Spinal cord (tissue), 10 donors: ENCODE results near the gene PYCARD. TPM values are rescaled to one million over a fixed set of nuclear protein-coding genes. Genes with fewer than 3 reads are reported as not detected.

Experiments
- DNase-seq, 6 donors: peaks; one replicate each; pipeline versions ENCODE4 v3.0.0 to v3.0.0-alpha.2; 2013 to 2015; ENCODE audit warnings: low spot score in 6 of 6, low read depth in 4 of 6
- H3K27ac ChIP-seq: one replicate; pipeline ENCODE4 v1.5.1; 2013; ENCODE audit warnings: low read depth, low read length, control low read depth
- H3K27me3 ChIP-seq: one replicate; pipeline ENCODE4 v1.6.1; 2013; ENCODE audit warnings: low read length; ENCODE audit not compliant: control insufficient read depth, insufficient read depth
- H3K36me3 ChIP-seq: one replicate; pipeline ENCODE4 v1.6.1; 2013; ENCODE audit warnings: low read length; ENCODE audit not compliant: control insufficient read depth, insufficient read depth
- H3K4me1 ChIP-seq: one replicate; pipeline ENCODE4 v1.6.1; 2013; ENCODE audit warnings: low read length; ENCODE audit not compliant: control insufficient read depth, insufficient read depth
- H3K4me3 ChIP-seq: one replicate; pipeline ENCODE4 v1.5.1; 2013; ENCODE audit warnings: low read depth, low read length, control low read depth
- H3K9me3 ChIP-seq: one replicate; pipeline ENCODE4 v1.6.1; 2013; ENCODE audit warnings: low read length; ENCODE audit not compliant: control insufficient read depth, insufficient read depth
- WGBS: methylation state at CpG from one replicate; pipeline ENCODE4 v1.1.5; 2013; ENCODE audit warnings: missing lambda C conversion rate; ENCODE audit not compliant: insufficient coverage; 5-methylcytosine and 5-hydroxymethylcytosine counted together
- polyA plus RNA-seq, 2 donors: library from polyadenylated mRNA; unstranded; fragments of 120-200 nt; gene quantifications; one replicate each; pipeline ENCODE4 v1.2.1, GENCODE V29; 2013; ENCODE audit not compliant: insufficient read length in 2 of 2
- total RNA-seq, 2 donors: library from RNA; depleted of rRNA in 1 of 2; stranded (reverse); fragments of 120-200 nt in 1 of 2; fragments of >200 nt in 1 of 2; gene quantifications; one replicate each; pipeline versions ENCODE4 v1.2.3 to v1.2.4, GENCODE V29; 2013 to 2014
- donor health status: healthy.

PYCARD gene
- total and polyA plus RNA-seq, 4 donors, result 6.8 to 14.3 (median 9.1) TPM

DNA sequence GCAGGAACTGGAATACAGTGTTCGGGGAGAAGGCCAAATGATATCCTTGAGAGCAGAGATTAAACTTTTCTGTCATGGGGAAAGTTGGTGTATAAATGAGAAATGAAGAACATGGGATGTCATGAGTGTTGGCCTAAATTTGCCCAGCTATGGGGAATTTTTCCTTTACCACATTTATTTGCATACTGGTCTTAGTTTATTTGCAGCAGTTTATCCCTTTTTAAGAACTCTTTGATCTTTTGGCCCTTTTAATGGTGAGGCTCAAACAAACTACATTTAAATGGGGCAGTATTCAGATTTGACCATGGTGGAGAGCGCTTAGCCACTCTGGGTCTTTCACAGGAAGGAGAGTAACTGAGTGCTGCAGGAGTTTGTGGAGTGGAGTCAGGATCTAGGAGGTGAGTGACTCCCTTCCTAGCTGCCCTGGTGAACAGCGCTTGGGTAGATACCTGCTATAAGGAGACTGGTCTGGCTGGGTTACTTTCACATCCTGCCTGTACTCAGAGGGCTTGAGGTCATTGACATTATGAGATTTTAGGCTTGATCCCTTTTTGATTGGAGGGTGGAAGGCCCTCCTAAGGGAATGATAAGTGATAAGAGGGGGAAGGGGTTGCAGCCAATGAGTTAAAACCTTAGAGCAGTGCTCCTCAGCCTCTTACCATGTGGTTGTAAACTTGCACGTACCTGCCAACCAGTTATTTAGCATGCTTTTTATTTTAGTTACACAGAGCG lies 10.7 kb downstream of the PYCARD start:
- Histone ChIP-seq H3K9me3 (no peaks in the 10 kb centered on the region), H3K27ac (no peak overlapping the region), H3K4me1 (no peaks in the 10 kb centered on the region), H3K4me3 (no peak overlapping the region), H3K36me3 (peaks cover 76% of the 10 kb centered on the region), H3K27me3 (no peaks in the 10 kb centered on the region)
- no peak for DNase-seq
- WGBS, result 100% methylated on average over 3 of the region's 5 CpGs

DNA sequence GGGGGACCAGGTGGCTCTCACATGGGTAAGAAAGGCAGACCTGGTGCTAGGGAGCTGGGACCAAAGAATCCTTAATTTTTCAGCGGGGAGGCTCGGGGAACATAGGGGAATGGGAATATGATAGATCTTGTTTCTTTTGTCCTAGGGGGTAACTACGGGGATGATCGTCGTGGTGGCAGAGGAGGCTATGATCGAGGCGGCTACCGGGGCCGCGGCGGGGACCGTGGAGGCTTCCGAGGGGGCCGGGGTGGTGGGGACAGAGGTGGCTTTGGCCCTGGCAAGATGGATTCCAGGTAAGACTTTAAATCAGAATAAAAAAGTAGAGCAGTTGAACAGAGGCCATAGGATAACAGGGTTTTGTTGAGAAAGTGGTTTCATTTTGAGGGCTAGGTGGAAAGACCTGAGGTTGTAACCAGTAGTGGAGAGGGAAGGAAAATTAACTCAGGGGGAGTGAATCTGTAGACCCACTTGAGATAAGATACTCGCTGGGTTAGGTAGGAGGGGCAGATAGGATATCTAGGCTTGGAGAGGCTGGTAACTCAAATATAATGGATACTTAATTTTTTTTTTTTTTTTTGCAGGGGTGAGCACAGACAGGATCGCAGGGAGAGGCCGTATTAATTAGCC lies 11.6 kb downstream of the PYCARD start:
- WGBS, result 97% methylated on average over 17 of the region's 17 CpGs
- no peaks in the 10 kb centered on the region for H3K9me3 ChIP-seq
- H3K4me1 ChIP-seq, result no peaks in the 10 kb centered on the region
- no peaks in the 10 kb centered on the region for H3K27me3 ChIP-seq
- no peak for DNase-seq
- no peak overlapping the region for H3K4me3 ChIP-seq
- no peak overlapping the region for H3K27ac ChIP-seq
- H3K36me3 ChIP-seq, result peaks cover 75% of the 10 kb centered on the region

DNA sequence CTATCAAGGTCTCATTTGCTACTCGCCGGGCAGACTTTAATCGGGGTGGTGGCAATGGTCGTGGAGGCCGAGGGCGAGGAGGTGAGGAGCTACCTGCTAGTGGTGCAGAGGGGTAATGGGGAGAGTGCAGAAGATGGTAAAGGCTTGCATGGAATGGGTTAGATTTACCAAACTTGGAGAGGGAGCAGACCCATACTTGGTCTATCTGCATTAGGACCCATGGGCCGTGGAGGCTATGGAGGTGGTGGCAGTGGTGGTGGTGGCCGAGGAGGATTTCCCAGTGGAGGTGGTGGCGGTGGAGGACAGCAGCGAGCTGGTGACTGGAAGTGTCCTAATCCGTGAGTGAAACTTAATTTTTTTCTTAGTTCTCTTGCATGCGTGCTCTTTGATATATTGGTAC lies 12.5 kb downstream of the PYCARD start:
- Histone ChIP-seq H3K9me3 (no peaks in the 10 kb centered on the region), H3K27ac (no peak overlapping the region), H3K4me1 (no peaks in the 10 kb centered on the region), H3K27me3 (no peaks in the 10 kb centered on the region), H3K4me3 (no peak overlapping the region), H3K36me3 (peaks cover 75% of the 10 kb centered on the region)
- no peak for DNase-seq
- WGBS, result 96% methylated on average over 12 of the region's 12 CpGs

DNA sequence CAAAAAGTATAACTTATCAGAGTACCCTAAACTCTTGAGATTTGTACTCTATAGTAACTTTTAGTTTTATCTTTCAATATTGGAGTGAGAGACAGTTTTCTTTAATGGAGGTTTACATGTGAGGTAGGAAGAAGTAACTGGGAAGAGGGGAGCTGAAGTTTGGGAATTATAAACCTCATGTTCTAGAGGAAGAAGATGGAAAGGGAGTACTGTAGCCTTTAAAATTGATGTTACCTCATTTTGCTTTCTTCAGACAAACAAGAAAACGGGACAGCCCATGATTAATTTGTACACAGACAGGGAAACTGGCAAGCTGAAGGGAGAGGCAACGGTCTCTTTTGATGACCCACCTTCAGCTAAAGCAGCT lies 13.2 kb downstream of the PYCARD start:
- 100% methylated on average over 1 of the region's 2 CpGs for WGBS
- Histone ChIP-seq H3K9me3 (no peaks in the 10 kb centered on the region), H3K4me3 (no peak overlapping the region), H3K27ac (no peak overlapping the region), H3K4me1 (no peaks in the 10 kb centered on the region), H3K36me3 (peaks cover 81% of the 10 kb centered on the region), H3K27me3 (no peaks in the 10 kb centered on the region)
- DNase-seq, result no peak

DNA sequence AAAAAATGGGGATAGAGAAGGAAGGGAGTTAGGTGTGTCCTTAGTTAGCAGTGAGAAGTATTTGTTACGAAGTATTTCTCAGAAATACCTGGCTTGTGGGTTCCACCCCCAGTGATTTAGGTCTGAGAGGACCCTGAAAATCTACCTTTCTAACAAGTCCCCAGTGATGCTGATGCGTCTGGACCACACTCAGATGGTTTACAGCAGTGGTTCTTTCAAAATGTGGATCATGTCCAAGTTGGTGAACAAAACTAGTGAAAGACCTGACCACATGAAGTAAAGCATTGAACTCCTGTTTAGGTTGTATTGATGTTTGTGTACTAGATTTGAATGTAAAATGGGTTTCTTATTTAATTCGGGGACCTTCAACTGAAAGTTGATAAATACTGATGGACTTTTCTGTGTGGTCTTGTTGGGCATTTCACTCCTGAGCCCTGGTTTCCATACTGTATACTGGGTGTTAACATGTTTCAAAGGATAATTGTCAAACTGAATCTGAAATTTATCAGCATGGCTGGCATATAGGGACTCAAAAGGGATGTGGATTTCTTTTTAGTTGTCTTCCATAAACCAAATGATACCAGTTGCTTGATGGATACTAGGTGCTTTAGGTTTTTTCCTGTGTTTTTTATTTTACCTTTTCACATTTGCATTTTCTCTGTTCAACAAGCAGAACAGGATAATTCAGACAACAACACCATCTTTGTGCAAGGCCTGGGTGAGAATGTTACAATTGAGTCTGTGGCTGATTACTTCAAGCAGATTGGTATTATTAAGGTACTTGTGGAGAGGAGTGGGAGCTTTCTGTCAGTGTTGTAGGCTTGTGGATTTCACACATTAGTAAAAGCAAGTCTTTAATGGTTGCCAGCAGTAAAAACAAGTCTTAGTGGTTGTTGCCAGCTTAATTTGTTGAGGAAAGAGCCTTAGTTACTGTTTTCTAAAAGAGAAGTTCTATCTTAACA lies 13.8 kb downstream of the PYCARD start:
- no peak for DNase-seq
- H3K36me3 ChIP-seq, result peaks cover 81% of the 10 kb centered on the region
- H3K4me1 ChIP-seq, result peaks cover 4% of the 10 kb centered on the region
- H3K9me3 ChIP-seq, result no peaks in the 10 kb centered on the region
- 85% methylated on average over 2 of the region's 3 CpGs for WGBS
- H3K27me3 ChIP-seq, result no peaks in the 10 kb centered on the region
- H3K27ac ChIP-seq, result no peak overlapping the region
- no peak overlapping the region for H3K4me3 ChIP-seq

DNA sequence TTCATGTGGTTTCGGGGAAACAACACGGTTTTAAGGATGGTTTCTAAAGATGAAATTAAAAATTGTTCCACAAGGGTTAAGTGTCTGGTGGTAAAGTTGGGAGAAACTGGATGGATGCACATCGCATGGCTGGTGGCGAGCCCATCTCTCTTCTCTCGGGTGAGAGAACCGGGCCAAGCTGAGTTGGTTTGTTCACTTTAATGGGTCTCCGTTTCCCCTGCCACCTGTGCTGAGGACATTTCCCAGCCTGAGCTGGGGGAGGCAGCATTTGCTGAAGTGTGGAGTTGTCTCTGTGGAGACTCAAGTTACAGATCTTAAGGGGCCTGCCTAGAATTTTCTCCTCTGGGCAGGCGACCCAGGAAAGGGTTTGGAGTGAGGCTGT lies 14.8 kb downstream of the PYCARD start:
- Histone ChIP-seq H3K36me3 (peaks cover 81% of the 10 kb centered on the region), H3K27ac (no peak overlapping the region)
- 81% methylated on average over 6 of the region's 8 CpGs for WGBS

DNA sequence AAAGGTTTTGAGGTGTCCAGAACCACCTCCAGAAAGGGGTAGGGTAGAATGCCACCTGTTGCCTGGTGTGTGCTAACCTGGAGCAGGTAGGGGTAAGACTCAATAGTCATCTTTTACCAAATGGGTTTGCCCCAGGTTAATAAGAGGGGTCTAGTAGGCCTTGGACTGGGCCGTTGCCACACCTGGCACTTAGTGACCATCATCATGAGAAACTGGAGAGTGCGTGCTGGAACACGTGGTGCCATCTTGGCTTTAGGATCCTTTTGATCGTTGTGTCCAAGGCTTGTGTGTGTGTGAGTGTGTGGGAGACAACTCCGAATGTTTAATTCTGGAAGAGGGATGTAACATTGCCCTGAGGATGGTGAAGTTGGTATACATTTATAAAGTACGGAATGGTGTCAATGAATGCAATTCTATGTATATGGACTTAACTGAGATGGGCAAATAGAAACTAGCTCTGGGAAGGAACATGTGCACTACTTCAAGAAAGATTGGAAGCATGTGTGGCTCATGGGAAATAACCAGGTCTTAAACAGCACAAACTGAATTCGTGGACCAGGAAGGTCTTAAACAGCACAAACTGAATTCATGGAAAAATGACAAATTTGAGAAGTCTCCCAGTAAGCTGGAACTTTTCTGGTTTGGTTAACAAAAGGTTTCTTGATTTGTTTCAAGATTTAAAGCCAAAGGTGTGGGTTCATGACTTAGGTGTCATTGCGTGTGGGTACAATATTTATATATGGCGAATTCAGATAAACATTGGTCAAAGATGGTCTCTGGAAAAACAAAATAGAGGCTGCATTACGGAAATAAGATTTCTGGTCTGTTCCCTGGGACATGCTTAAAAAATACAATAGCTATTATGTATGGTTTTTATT lies 15.4 kb downstream of the PYCARD start:
- Histone ChIP-seq H3K9me3 (no peaks in the 10 kb centered on the region), H3K4me3 (no peak overlapping the region), H3K4me1 (peaks cover 15% of the 10 kb centered on the region), H3K27ac (no peak overlapping the region), H3K36me3 (peaks cover 79% of the 10 kb centered on the region), H3K27me3 (no peaks in the 10 kb centered on the region)
- DNase-seq, result no peak
- WGBS, result 95% methylated on average over 9 of the region's 10 CpGs

More for the DNA sequence above, 14.8 kb downstream of the PYCARD start:
- H3K4me1 ChIP-seq, result peaks cover 9% of the 10 kb centered on the region
- no peaks in the 10 kb centered on the region for H3K9me3 ChIP-seq
- H3K4me3 ChIP-seq, result no peak overlapping the region
- no peak for DNase-seq
- no peaks in the 10 kb centered on the region for H3K27me3 ChIP-seq

DNA sequence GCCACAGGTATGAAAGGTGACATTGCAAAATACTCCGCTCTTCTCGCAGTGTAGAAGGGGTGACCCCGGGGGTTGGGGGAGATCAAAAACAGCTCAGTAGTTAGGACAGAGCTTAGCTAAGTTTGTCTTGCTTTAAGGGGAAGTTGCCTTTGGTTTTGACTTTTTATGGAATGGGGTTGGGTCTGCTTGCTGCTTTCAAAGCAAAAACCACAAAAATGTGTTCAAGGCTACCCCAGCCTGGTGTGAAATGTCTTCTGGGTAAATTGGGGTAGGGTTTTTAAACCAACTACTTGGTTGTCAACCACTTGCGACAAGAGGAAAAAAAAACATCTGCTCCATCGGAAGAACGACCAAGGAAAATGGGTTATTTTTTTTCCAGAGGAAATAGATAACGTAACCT lies 16.4 kb downstream of the PYCARD start:
- no peak overlapping the region for H3K4me3 ChIP-seq
- no peak for DNase-seq
- no peaks in the 10 kb centered on the region for H3K9me3 ChIP-seq
- no peaks in the 10 kb centered on the region for H3K27me3 ChIP-seq
- WGBS, result 83% methylated on average over 3 of the region's 7 CpGs
- H3K36me3 ChIP-seq, result peaks cover 74% of the 10 kb centered on the region
- H3K4me1 ChIP-seq, result peaks cover 23% of the 10 kb centered on the region
- H3K27ac ChIP-seq, result no peak overlapping the region

DNA sequence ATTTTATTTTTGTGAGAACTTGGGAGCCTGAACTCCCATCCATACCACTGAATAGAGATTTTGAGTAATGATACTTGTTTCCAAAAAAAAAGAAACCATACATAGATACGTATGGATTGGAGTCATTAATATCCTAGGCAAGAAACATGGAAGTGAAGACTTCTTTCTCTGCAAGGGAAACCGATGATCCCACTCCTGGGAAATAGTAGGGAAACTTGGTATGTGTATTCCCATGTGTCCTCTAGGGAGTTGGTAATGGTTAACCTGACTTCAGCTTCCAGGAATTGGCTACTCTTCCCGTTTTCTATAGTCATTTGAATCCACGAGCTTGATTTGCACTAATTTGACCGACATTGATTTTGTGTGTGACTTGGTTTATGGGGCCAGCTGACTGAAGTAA lies 17.2 kb downstream of the PYCARD start:
- Histone ChIP-seq H3K27ac (no peak overlapping the region), H3K4me3 (no peak overlapping the region), H3K27me3 (no peaks in the 10 kb centered on the region), H3K4me1 (peaks cover 25% of the 10 kb centered on the region), H3K9me3 (no peaks in the 10 kb centered on the region), H3K36me3 (peaks cover 68% of the 10 kb centered on the region)
- DNase-seq, result no peak
- WGBS, result 82% methylated on average over 4 of the region's 5 CpGs
